GM19023 (cell line): ENCODE data around the gene CHRD.
A peak's percentile ranks its signal among the peaks of the same experiment; 100 is the strongest.

ENCODE experiments used
- ATAC-seq: cut with Tn5 transposase; IDR thresholded peaks from one replicate; pipeline ENCODE4 v1.9.1; 2021; ENCODE audit warnings: mild to moderate bottlenecking, moderate library complexity; ENCODE audit not compliant: unreplicated experiment

The CHRD gene

DNA sequence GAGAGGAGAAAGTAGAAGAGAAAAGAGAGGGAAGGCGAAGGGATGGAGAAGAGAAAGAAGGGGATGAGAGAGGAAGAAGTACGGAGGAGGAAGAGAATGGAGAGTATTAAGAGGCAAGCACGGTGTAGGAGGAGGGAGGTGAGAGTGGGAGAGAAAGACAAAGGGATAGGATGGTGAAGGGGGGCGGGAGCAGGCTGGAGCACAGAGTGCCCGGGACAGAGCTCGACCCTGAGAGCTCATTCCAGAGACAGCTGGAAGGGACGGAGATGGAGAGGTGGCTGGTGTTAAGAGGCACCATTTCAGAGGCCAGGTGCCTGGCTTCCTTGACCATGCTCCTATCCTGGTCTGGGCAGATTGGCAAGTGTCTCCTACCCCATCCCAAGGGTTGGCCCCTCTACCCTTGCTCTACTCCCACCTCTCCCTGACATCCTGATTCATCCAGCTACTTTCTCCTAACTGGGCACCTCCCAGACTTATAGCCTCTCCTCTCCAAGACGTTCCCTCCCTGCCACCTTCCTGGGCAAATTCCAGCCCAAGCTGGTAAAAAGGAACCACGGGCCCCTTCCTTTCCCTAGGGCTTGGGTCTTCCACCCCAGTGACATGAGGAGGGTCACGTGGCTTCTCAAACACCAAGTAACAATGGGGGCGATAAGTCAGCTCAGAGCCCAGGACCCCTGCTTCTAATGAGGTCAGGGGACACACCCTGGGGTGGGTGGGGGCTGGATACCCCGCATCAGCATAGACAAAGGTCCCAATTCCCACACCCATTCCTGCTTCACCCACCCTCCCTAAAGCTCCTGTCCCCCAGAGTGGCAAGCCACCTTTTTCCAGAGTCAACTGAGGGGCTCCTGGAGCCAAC, 19.6 kb upstream of the CHRD start:
- no peak for ATAC-seq

DNA sequence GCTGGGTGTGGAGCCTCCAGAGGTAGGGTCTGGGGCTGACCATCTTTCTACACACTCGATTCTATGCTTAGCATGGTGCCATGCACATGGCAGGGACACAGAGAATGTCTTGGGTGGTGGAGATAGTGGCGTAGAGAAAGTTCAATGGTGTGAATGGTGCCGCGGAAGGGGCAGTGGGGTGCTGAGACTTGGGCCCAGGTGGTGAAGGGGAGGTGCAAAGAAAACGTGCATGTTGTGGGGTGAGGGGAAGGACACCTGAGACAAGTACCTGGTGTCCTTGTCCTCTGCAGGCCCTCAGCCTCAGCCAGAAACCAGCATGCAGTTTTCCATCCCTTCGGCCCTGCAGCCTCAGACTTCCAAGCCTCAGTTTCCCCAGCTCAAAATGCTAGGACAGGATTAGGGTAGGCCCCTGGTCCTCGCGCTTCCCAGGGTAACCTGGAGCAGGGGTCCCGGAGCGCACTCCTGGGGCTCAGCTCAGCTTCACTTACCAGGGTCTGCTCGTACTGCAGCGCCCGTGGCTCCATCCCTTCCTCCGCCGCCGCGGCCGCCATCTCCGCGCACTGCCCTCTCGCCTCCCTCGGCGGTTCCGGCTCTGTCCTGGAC, 18.8 kb upstream of the CHRD start:
- no peak for ATAC-seq

DNA sequence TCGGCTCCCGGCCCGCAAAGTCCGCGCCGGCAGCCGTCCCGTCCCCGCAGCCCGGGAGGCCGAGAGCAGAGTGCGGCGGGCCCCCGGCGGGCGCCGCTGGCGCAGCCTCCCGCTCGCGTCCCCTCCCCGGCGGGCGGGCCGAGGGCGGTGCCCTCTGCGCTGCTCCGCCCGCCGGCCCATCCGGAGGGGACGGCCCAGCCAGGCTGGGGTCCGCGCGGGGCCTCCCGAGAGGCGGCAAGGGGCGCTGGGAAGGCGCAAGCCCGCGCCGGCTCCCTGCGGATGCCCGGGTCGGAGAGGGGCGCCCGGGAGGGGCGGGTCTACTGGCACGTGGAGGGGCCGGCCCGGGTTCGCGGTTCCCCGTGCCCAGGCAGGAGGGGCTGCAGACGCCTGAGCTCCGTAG, 18.3 kb upstream of the CHRD start, which contains the start of the genes CLCN2 and POLR2H:
Gene CLCN2, minus strand, starts transcription at position 74 of the 400 bp plus-strand sequence. CDS start 126 bp downstream, outside the sequence.
Gene POLR2H, plus strand, starts transcription at position 179 of the 400 bp plus-strand sequence. CDS start 1,783 bp downstream, outside the sequence.
- peak; percentile 34 for ATAC-seq

DNA sequence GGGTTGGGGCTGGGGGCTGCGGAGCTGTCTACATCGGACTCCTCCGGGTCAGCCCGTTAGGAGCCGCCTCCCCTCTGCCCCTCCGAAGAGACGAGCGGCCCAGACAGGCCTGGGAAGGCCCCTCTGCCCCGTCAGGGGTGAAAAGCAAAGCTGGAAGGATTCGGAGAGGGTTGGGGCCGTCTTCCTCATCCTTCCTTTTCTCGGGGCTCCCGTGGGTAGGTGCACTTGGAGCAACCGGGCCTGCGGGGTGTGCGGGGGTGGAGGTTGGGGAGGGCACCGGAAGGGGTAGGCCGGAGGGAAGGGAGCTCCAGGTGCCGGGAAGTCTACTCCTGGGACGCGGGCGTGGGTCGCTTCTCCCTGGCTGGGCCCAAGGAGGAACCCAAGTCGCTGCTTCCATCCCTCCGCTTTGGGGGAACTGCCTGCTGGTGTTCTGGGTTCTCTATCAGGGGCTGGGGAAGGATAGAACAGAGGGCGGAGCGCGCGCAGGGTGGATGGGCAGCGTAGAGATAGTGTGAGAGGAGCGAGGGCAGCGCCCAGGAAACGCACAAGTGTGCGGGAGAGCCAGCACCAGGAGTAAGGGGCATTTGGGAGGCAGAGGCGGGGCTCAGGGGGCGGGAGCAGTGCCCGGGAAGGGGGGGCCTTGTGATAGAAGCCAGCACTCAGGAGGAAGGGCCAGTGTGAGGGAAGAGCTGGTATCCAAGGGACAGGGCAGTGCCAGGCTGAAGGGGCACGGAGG, 17.8 kb upstream of the CHRD start:
- ATAC-seq, result peak; percentile 3

DNA sequence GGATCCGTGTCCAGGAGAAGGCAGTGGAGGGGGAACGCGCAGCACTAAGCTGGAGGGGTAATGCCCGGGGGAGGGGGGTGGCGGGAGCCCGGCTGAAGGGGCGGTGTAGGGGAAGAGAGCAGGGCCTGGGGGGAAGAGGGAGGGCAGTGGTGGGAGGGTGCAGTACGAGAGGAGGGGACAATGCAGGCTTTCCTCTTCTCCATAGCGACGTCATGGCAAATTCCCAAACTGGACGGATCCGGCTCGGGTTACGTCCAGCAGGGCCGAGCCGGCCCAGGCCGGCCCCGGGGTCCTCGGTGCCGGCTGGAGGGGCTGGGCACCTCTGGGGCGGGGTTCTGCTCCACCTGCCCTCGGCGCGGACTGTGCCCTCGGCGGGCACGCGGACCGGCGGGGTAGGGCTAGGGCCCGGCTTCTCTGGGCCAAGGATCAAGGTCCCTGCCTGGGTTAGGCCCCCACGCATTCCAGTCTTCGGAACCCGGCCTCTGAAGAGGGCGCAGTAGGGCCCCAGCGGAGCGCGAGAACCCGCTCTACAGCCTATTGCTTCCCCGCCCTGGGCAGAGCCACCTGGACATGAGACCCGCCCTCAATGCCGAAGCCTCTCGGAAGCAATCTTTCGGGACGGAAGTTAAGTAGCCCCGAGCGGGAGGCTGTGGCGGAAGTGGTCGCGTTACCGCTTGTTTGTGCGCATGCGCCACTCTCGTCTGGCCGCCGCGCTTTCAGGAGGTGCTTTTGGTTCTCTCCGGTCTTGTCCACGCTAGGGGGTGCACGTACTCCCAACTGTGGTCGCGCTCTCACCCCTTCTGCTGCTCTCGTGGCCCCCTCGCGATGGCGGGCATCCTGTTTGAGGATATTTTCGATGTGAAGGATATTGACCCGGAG, 16.9 kb upstream of the CHRD start:
- ATAC-seq, result peak; percentile 81

DNA sequence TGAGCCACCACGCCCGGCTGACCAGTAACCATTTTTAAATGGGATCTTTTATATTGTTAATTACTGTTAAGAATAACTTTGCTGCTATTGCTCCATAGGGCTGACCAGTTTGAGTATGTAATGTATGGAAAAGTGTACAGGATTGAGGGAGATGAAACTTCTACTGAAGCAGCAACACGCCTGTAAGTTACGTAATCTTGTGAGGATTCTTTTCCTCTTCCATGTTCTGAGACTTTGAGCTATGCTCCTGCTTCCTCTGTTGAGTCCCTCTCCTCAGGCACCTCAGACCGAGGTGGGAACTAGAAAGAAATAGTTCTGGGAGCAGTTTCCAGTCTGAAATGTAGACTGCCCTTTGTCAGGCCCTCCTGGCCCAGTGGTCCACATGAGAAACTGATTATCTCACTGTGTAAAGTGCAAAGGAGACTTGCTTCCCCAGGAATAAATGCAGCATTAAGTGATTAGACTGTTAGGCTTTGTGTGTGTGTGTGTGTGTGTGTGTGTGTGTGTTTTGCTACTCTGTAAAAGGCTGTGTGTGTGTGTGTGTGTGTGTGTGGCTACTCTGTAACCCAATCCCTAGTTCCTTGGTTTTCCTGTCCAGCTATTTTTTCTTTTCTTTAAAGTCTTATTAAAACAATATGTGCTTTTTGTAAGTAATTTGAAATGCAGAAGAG, 13.1 kb upstream of the CHRD start:
- ATAC-seq, result no peak

DNA sequence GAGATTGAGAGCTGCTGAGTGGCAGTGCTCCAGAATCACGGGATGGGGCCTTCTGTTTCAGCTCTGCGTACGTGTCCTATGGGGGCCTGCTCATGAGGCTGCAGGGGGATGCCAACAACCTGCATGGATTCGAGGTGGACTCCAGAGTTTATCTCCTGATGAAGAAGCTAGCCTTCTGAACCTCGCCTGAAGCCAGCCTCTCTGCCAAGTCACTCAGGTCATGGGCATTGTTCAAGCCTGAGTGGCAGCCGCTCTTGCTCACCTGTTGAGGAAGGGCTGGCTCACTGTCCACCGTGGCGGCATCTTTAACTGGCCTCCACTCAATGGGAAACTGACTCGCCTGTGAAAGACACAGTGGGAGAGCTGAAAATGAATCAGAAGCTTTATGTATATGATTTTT, 11.7 kb upstream of the CHRD start:
- ATAC-seq, result no peak

DNA sequence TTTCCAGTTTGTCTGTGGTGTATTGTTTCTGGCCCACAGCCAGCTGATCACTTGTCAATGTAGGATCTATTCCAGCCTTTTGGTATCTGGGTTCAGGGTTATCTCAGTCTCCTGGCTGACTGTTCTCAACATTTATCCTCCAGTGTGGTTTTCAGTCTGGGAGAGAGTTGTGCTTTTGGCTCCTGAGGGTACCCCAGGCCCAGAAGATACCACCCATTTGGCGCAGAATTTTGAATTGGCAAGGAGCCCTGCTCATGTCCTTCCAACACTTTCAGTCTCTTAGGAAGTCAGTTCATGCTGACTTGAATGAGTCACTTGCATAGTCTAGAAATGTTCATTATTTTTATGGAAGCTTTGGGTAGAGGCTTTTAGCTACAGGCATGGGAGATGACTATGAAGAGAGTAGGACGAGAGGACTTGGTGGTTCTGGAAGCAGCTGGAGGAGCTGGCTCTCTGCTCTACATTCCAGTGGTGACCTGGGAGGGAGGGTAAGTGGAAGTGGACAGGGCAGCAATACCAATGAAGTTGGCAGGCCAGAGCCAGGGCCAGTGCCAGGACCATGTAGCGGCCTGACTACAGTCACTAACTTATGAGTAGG, 11.2 kb upstream of the CHRD start:
- ATAC-seq, result no peak

DNA sequence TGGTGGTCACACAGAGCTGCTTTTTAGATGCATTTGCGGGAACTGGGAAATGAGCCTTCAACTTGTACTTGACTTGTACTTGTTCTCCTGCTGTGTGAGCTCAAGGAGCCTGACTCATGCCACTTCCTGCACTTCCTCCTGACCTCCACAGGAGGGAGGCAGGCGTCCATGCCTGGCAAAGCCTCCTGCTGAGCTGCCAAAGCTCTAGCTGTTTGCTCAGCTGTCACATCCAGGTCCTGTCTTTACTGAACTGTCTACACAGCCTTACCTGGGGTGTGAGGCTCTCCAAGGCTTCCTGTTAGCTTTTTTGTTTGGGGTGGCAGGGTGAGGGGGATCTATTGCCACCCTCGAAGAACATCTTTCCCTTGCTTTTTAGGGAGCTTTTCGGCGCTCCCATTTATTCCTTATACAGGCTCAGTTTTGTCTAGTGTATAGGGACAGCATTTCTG, 8.3 kb upstream of the CHRD start:
- peak; percentile 73 for ATAC-seq

DNA sequence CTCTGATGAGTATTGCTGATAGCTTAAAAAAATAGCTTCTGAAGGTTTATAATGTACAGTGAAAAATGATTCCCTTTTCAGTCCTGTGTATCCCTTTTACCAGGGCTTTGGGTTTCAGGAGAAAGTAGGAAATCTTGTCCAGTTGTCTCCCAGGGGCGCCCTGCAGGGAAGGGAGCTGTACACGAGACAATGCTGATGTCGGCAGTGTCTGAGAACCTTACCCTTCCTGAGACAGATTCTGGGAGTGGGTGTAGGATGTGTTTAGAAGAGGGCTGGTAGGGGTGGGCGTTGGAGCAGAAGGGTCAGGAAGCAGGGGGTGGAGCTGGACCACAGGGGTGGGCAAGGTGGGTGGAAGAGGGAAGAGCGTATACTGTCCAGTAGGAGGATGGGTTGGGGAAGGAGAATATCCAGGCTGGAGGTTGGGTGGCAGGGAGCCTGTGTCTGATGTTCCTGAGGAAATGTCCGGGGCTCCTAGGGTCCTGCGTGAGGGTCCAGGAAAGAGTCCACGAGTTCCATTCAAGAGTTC, 7.5 kb upstream of the CHRD start:
- ATAC-seq, result no peak

DNA sequence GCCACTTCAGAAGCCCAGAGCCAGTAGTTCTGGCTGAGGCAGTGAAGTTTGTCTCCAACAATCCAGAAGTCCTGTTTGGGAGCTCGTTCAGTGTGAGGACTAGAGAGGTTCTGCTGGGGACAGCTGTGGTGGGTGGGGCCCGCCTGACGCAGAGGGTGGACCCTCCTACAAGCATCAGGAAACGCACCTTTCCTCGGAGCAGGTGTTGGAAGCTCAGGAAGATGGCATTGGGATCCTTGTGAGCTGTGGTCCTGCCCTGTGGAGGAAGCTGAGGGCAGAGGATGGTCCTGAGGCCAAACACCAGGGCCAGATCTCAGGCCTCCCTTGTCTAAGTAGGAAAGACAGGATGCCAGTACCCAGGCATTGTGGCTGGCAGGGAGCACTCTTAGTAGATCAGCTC, 6.9 kb upstream of the CHRD start:
- ATAC-seq, result no peak

DNA sequence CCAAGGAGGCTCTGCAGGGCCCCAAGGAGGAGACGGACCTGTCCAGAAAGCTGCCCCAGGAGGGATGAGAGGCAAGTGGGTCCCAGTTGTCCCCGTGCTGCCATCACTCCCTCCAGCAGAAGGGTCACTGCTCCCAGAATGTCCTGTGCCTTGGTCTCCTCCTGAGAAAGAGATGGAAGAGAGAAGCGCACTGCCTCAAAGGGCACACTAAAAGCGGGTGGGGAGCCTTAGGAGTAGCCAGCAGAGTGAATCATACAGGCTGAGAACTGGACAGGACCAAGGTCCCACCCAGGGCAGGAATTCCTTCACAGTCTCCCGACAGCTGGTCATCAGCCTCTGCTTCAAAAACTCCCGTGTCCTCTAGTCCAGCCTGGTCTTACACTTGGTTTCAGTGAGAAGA, 6.4 kb upstream of the CHRD start:
- no peak for ATAC-seq

DNA sequence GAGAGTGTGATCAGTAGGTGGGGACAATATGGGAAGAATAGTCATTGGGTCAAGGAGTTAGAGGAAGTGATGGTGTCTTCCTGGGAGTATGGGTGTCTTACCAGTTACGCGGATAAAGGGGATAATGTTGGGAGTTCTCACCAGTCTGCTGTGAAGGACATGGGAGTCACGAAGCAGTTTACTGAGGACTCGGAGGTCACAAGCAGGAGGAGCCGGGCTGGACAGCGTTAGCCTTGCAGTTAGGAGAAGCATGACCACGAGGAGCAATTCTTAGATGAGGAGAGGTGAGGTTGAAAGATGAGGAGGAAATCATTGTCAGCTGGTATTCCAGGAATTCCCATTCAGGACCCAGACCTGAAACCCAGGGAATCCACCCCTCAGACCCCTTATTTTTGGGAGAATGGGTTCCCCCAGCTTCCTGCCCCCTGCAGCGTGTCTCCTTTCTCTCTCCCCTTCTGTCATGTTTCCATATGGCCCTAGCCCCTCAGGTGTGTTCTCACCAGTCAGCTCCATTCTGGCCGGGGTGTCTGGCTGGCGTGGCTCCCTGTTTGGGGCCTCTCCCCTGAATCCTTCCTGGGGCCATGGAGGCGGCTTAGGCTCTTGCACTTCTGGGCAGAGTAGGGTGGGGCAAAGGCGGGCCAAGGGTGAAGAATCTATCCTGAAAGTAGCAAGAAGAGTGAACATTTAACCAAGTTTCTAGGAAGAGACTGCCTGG, 4.0 kb upstream of the CHRD start:
- no peak for ATAC-seq

DNA sequence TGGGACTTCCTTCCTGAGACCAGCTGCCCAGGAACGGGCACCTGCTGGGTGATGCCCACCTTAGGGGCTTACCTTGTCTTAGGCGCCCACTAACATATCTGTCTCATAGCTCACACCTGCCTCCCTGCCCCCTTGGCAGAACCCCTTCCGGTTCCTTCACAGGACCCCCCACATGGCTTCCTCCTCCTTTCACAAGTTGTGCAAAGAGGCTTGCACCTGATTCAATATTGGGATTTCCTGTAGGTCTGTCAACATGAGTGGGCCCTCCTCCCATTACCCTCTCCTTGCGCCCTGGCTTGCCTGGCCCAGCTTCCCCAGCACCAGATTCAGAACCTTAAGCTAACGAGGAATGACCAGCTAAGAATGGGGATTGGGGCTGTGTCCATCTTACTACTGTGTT, 2.5 kb upstream of the CHRD start:
- ATAC-seq, result no peak

DNA sequence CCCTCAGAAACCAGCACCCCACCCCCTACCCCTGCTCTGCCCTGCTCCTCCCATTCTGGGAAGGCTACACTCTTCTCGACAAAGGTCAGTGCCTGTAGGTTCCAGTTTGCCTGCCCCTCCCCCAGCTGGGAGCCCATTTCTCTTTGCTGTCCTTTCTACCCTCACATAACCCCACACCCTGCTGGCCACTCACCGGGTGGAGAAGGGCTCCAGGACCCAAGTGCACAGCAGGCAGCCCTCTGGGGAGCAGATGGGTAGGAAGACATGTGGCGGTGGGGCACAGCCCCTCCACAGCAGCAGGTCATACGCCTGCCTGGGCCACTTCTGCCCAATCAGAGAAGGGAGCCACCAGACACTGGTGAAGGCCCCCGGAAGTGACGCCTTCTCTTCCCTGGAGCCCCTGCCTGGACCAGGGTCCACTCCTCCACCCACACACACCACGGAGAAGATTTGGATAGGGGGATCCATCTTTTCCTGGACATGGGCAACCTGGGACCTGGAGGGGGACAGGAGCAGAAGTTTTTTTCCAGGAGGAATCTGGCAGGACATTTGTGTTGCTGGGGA, 1.9 kb upstream of the CHRD start, which contains the start of gene THPO:
Gene THPO, minus strand, starts transcription at position 326 of the 564 bp plus-strand sequence. CDS start 1,948 bp downstream, outside the sequence.
- no peak for ATAC-seq

DNA sequence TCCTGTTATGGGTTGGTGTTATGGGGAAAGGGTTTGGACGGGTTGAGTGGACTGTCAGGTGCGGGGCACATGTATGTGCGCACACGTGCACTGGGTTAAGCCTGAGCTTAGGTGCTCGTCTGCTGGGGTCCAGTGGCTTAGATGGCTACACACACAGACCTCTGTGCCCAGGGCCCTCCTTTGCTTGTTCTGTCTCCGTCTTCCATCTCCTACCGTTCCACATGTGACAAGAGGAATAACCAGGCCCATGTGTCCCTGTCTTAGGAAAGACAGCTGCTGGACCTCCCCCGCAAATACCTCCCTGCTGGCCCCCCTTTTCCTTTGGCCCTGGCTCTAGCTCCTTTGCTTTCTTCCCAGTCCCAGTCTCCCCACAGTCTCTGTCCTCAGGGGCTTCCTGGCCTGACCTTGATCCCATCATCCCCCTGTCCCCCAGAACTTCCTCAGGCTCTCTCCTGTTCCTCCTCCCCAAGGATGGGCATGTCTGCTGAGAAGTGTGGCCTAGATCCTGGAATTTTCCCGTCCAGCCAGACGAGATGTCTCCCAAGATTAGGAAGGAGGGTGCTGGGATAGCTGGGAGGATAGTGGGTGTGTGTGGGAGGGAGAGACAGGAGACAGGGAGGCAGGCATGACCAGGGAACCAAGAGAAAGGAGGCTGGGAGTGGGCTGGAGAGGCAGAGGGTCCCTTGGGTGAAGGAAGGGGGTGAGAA, 1.1 kb upstream of the CHRD start:
- no peak for ATAC-seq

DNA sequence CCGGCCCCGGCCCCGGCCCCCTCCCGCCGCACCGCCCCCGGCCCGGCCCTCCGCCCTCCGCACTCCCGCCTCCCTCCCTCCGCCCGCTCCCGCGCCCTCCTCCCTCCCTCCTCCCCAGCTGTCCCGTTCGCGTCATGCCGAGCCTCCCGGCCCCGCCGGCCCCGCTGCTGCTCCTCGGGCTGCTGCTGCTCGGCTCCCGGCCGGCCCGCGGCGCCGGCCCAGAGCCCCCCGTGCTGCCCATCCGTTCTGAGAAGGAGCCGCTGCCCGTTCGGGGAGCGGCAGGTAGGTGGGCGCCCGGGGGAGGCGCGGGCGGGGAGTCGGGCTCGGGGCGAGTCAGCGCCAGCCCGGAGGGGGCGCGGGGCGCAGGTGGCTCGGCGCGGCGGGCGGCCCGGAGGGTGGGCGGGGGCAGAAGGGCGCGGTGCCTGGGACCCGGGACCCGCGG, 352 bp downstream of the CHRD start:
- ATAC-seq, result no peak
